ENCODE measurements around the gene BPIFB4.

- no peak for TF ChIP-seq POLR2A (IDR thresholded peaks at IDR 0.05)
- TF ChIP-seq CTCF (IDR thresholded peaks at IDR 0.05 in 8 of 11, conservative IDR thresholded peaks at IDR 0.05 in 3 of 11): no peak
Observed at GRCh38 chr20:33130568-33131061, 51.2 kb downstream of the BPIFB4 start.
